Measurements from ENCODE around the gene SCYL3. TPM values are rescaled to one million over a fixed set of nuclear protein-coding genes. Genes with fewer than 3 reads are reported as not detected.

SCYL3 gene
- total RNA-seq, 1 experiment from 2014 or later: 7.6 TPM

- H3K4me1 ChIP-seq (ENCODE audit: control insufficient read depth in 1 of 2, insufficient read depth in 2 of 2, low read length in 2 of 2): no peaks in the 10 kb centered on the region
- POLR2A ChIA-PET: no interaction called here
These were observed 64.0 kb downstream of the SCYL3 start for GRCh38 chr1:169829671-169830070.

DNA sequence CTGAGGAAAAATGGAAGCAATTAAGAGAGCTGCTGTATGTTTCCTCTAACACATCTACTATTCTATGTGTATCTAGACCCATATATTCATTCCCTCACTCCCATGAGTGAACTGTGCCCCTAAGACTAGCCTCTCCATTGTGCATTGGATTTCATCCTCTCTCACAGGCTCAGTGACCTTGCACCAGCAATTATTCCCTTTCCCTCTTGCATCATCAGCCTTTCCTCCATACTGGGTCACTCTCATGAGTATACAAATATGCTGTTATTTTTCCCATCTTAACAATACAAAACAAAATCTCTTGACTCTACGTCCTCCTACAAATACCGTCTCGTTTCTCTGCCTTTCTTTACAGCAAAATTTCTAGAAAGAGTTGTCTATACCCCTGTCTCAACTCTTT lies 69.5 kb downstream of the SCYL3 start:
- Histone ChIP-seq H3K4me2 (ENCODE audit: low read length) (no peak overlapping the region), H3K9ac (ENCODE audit: low read length) (no peak overlapping the region), H3K27me3 (ENCODE audit: insufficient read depth, low read length) (no peaks in the 10 kb centered on the region), H3K9me3 (ENCODE audit: control insufficient read depth in 1 of 2, insufficient read depth in 1 of 2, low read depth in 1 of 2, low read length in 2 of 2) (0 out of 4 replicates have a peak, but pooled peaks cover 0 to 2% of the 10 kb centered on the region in 2 experiments), H3K4me1 (ENCODE audit: control insufficient read depth in 1 of 2, insufficient read depth in 2 of 2, low read length in 2 of 2) (no peaks in the 10 kb centered on the region), H3K27ac (ENCODE audit: low read depth, low read length) (no peak overlapping the region), H2AFZ (ENCODE audit: low read depth, low read length, poor library complexity, severe bottlenecking) (no peak overlapping the region), H3K9me2 (ENCODE audit: insufficient read depth) (no peaks in the 10 kb centered on the region), H3K36me3 (ENCODE audit: control insufficient read depth in 1 of 2, insufficient read depth in 2 of 2, low read length in 2 of 2) (peaks cover 2 to 6% of the 10 kb centered on the region in 2 experiments; a peak in 2 of 4 replicates), H3K79me2 (ENCODE audit: insufficient read depth, low read length) (no peaks in the 10 kb centered on the region), H3K4me3 (replicated peaks in 1 of 2; ENCODE audit: low read depth in 1 of 2, low read length in 2 of 2) (no peak overlapping the region), H4K20me1 (ENCODE audit: insufficient read depth) (no peaks in the 10 kb centered on the region)
- no peak for TF ChIP-seq CBX3 (IDR thresholded peaks at IDR 0.05; ENCODE audit: low read depth)
- TF ChIP-seq JUND (IDR thresholded peaks at IDR 0.05): no peak
- TF ChIP-seq POLR2A (IDR thresholded peaks at IDR 0.05; ENCODE audit: borderline replicate concordance, extremely low read depth, insufficient read depth, insufficient read length): no peak
- TF ChIP-seq SIN3A (IDR thresholded peaks at IDR 0.05; ENCODE audit: low read depth): no peak
- TF ChIP-seq EZH2 (IDR thresholded peaks at IDR 0.05): no peak
- TF ChIP-seq EGR1 (IDR thresholded peaks at IDR 0.05; ENCODE audit: low read depth): no peak
- TF ChIP-seq, protein P1, sequence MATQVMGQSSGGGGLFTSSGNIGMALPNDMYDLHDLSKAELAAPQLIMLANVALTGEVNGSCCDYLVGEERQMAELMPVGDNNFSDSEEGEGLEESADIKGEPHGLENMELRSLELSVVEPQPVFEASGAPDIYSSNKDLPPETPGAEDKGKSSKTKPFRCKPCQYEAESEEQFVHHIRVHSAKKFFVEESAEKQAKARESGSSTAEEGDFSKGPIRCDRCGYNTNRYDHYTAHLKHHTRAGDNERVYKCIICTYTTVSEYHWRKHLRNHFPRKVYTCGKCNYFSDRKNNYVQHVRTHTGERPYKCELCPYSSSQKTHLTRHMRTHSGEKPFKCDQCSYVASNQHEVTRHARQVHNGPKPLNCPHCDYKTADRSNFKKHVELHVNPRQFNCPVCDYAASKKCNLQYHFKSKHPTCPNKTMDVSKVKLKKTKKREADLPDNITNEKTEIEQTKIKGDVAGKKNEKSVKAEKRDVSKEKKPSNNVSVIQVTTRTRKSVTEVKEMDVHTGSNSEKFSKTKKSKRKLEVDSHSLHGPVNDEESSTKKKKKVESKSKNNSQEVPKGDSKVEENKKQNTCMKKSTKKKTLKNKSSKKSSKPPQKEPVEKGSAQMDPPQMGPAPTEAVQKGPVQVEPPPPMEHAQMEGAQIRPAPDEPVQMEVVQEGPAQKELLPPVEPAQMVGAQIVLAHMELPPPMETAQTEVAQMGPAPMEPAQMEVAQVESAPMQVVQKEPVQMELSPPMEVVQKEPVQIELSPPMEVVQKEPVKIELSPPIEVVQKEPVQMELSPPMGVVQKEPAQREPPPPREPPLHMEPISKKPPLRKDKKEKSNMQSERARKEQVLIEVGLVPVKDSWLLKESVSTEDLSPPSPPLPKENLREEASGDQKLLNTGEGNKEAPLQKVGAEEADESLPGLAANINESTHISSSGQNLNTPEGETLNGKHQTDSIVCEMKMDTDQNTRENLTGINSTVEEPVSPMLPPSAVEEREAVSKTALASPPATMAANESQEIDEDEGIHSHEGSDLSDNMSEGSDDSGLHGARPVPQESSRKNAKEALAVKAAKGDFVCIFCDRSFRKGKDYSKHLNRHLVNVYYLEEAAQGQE (IDR thresholded peaks at IDR 0.05; ENCODE audit: low read depth): no peak
- TF ChIP-seq, protein P2, sequence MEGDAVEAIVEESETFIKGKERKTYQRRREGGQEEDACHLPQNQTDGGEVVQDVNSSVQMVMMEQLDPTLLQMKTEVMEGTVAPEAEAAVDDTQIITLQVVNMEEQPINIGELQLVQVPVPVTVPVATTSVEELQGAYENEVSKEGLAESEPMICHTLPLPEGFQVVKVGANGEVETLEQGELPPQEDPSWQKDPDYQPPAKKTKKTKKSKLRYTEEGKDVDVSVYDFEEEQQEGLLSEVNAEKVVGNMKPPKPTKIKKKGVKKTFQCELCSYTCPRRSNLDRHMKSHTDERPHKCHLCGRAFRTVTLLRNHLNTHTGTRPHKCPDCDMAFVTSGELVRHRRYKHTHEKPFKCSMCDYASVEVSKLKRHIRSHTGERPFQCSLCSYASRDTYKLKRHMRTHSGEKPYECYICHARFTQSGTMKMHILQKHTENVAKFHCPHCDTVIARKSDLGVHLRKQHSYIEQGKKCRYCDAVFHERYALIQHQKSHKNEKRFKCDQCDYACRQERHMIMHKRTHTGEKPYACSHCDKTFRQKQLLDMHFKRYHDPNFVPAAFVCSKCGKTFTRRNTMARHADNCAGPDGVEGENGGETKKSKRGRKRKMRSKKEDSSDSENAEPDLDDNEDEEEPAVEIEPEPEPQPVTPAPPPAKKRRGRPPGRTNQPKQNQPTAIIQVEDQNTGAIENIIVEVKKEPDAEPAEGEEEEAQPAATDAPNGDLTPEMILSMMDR (IDR thresholded peaks at IDR 0.05 in 2 of 3, conservative IDR thresholded peaks at IDR 0.05 in 1 of 3; ENCODE audit: borderline replicate concordance in 1 of 3, insufficient read depth in 1 of 3, low read depth in 2 of 3, low read length in 2 of 3): no peak
- no peak for TF ChIP-seq SRF (IDR thresholded peaks at IDR 0.05; ENCODE audit: low read depth)
- no peak for TF ChIP-seq RAD21 (IDR thresholded peaks at IDR 0.05; ENCODE audit: low read depth)
- RAD21 ChIA-PET (ENCODE audit: low non-redundant PET in 1 of 2, low total read pairs in 2 of 2, uncharacterized antibody in 2 of 2, unreplicated experiment in 2 of 2): no interaction called here
- POLR2A ChIA-PET: no interaction called here
- no TSS peak for BruUV-seq (replicated peaks)
- DNase-seq (ENCODE audit: low read depth, low spot score) (no peak), ATAC-seq (no peak)
- intact Hi-C loops (cut with micrococcal nuclease): no loop called here
- CTCF ChIA-PET: no interaction called here

More at GRCh38 chr1:169829671-169830070, 64.0 kb downstream of the SCYL3 start:
- DNase-seq (ENCODE audit: low read depth, low spot score) (no peak), ATAC-seq (no peak)
- Histone ChIP-seq H3K27ac (ENCODE audit: low read depth, low read length) (no peak overlapping the region), H4K20me1 (ENCODE audit: insufficient read depth) (no peaks in the 10 kb centered on the region), H3K4me2 (ENCODE audit: low read length) (no peak overlapping the region), H3K79me2 (ENCODE audit: insufficient read depth, low read length) (no peaks in the 10 kb centered on the region), H2AFZ (ENCODE audit: low read depth, low read length, poor library complexity, severe bottlenecking) (no peak overlapping the region), H3K9ac (ENCODE audit: low read length) (no peak overlapping the region), H3K9me3 (ENCODE audit: control insufficient read depth in 1 of 2, insufficient read depth in 1 of 2, low read depth in 1 of 2, low read length in 2 of 2) (no peaks in the 10 kb centered on the region), H3K27me3 (ENCODE audit: insufficient read depth, low read length) (no peaks in the 10 kb centered on the region), H3K4me3 (replicated peaks in 1 of 2; ENCODE audit: low read depth in 1 of 2, low read length in 2 of 2) (no peak overlapping the region), H3K36me3 (ENCODE audit: control insufficient read depth in 1 of 2, insufficient read depth in 2 of 2, low read length in 2 of 2) (peaks cover 6 to 10% of the 10 kb centered on the region in 2 experiments; a peak in 3 of 4 replicates), H3K9me2 (ENCODE audit: insufficient read depth) (no peaks in the 10 kb centered on the region)
- TF ChIP-seq, protein P2 (IDR thresholded peaks at IDR 0.05 in 2 of 3, conservative IDR thresholded peaks at IDR 0.05 in 1 of 3; ENCODE audit: borderline replicate concordance in 1 of 3, insufficient read depth in 1 of 3, low read depth in 2 of 3, low read length in 2 of 3): no peak
- ChIA-PET CTCF (no interaction called here), RAD21 (ENCODE audit: low non-redundant PET in 1 of 2, low total read pairs in 2 of 2, uncharacterized antibody in 2 of 2, unreplicated experiment in 2 of 2) (no interaction called here)
- no TSS peak for BruUV-seq (replicated peaks)
- intact Hi-C loops (cut with micrococcal nuclease): loop anchor here (5.0 kb wide), 1 partner anchor 652 kb away; no protein-coding TSS in a partner anchor
